ENCODE measurements around the gene TM9SF4. TPM values are rescaled to one million over a fixed set of nuclear protein-coding genes. Genes with fewer than 3 reads are reported as not detected.
A peak's percentile ranks its signal among the peaks of the same experiment; 100 is the strongest.

The TM9SF4 gene
- total RNA-seq, 6 experiments from 2014 or later, result 54.8 to 73.9 (median 60.7) TPM

DNA sequence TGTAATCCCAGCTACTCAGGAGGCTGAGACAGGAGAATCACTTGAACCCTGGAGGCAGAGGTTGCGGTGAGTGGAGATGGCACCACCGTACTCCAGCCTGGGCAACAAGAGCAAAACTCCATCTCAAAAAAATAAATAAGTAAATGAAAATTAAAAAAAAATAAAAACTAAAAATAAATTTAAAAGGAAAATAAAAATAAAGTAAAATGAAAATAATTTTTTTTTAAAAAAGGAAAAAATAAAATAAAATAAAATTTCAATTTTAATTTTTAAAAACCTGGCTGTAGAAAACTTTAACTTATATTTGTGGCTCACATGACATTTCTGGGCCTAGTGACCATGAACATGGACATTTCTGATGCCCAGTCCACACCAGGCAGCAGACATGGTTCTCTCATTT is 41.3 kb upstream of the TM9SF4 start:
- Mint-ChIP-seq H3K27ac (peak overlapping the region; percentile 73), H3K27me3 (ENCODE audit: insufficient read depth) (peaks cover 12% of the 10 kb centered on the region), H3K9me3 (no peaks in the 10 kb centered on the region), H3K36me3 (ENCODE audit: low read depth) (no peaks in the 10 kb centered on the region), H3K4me1 (ENCODE audit: low read depth) (peaks cover 52% of the 10 kb centered on the region), H3K4me3 (no peak overlapping the region)
- no peak for DNase-seq
- TF ChIP-seq, protein P1, sequence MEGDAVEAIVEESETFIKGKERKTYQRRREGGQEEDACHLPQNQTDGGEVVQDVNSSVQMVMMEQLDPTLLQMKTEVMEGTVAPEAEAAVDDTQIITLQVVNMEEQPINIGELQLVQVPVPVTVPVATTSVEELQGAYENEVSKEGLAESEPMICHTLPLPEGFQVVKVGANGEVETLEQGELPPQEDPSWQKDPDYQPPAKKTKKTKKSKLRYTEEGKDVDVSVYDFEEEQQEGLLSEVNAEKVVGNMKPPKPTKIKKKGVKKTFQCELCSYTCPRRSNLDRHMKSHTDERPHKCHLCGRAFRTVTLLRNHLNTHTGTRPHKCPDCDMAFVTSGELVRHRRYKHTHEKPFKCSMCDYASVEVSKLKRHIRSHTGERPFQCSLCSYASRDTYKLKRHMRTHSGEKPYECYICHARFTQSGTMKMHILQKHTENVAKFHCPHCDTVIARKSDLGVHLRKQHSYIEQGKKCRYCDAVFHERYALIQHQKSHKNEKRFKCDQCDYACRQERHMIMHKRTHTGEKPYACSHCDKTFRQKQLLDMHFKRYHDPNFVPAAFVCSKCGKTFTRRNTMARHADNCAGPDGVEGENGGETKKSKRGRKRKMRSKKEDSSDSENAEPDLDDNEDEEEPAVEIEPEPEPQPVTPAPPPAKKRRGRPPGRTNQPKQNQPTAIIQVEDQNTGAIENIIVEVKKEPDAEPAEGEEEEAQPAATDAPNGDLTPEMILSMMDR (IDR thresholded peaks at IDR 0.05), result no peak

GRCh38 chr20:32069711-32070110 is 39.8 kb upstream of the TM9SF4 start:
- Mint-ChIP-seq H3K36me3 (ENCODE audit: low read depth) (no peaks in the 10 kb centered on the region), H3K27ac (no peak overlapping the region; the same call in 1 of the 2 replicates), H3K4me1 (ENCODE audit: low read depth) (peaks cover 52% of the 10 kb centered on the region), H3K9me3 (no peaks in the 10 kb centered on the region), H3K27me3 (ENCODE audit: insufficient read depth) (peaks cover 15% of the 10 kb centered on the region), H3K4me3 (peak overlapping the region; percentile 76)
- no peak for DNase-seq
- TF ChIP-seq, protein P1 (IDR thresholded peaks at IDR 0.05), result no peak

- H3K9me3 Mint-ChIP-seq, result no peaks in the 10 kb centered on the region
- H3K4me3 Mint-ChIP-seq, result no peak overlapping the region; the same call in 1 of the 2 replicates
- H3K4me1 Mint-ChIP-seq (ENCODE audit: low read depth), result peaks cover 52% of the 10 kb centered on the region
- DNase-seq, result no peak
- H3K36me3 Mint-ChIP-seq (ENCODE audit: low read depth), result no peaks in the 10 kb centered on the region
- peak overlapping the region; percentile 6; the same call in 1 of the 2 replicates for H3K27ac Mint-ChIP-seq
- peaks cover 15% of the 10 kb centered on the region for H3K27me3 Mint-ChIP-seq (ENCODE audit: insufficient read depth)
- TF ChIP-seq, protein P1 (IDR thresholded peaks at IDR 0.05), result no peak
Observed at GRCh38 chr20:32070282-32070681, 39.2 kb upstream of the TM9SF4 start.

DNA sequence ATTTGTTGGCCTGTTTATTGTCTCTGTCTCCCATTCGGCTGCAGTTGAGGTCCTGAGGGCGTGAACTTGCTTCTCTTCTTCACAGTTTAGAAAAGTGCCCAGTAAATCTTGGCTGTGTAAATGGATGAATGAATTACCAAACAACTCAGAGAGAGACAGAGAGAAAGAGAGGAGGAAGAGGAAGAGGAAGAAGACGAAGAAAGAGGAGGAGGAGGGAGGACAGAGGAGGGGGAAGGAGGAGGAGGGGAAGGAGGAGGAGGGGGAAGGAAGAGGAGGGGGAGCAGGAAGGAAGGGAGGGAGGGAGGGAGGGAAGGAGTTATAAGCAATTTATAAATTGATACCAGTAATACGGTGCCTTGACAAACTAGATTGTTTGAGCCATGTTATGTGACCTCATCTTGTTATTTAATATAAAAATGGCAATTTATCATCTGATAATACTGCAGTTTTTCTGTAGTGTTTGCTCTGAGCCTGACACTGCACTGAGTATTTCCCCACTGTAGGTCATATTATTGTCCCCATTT is 38.8 kb upstream of the TM9SF4 start:
- DNase-seq, result no peak
- Mint-ChIP-seq H3K4me1 (ENCODE audit: low read depth) (peaks cover 52% of the 10 kb centered on the region), H3K4me3 (no peak overlapping the region), H3K9me3 (no peaks in the 10 kb centered on the region), H3K27me3 (ENCODE audit: insufficient read depth) (peaks cover 15% of the 10 kb centered on the region), H3K27ac (no peak overlapping the region), H3K36me3 (ENCODE audit: low read depth) (no peaks in the 10 kb centered on the region)
- TF ChIP-seq, protein P1 (IDR thresholded peaks at IDR 0.05), result no peak

DNA sequence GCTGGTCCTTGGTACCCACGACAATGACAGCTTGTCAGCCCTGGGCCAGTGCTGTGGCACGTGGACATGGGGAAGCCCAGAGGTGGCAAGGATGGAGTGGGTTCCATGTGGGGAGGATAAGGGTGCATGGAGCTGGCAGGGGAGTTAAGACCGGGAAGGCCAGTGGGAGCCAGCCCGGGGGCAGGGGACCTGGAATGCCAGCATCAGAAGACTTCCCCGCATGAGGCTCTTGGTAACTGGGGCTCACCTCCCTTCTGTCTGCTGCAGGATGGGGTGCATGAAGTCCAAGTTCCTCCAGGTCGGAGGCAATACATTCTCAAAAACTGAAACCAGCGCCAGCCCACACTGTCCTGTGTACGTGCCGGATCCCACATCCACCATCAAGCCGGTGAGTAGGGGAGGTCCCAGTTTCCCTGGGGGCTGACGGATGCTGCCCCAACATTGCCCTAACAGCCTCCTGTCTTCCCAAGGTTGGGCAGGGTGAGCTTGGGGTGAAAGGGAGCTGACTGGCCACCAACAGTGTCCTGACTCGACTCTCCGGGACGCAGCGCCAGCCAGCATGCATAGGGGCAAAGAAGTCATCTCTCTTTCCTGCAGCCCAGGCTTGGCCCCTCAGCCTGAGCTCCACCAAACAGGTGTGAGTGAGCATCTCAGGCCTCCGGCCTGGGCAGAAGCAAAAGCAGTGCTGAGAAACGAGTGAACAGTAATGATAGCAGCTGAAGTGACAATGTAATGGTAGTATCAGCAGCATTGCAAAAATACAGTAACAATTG is 37.9 kb upstream of the TM9SF4 start:
- no peaks in the 10 kb centered on the region for H3K9me3 Mint-ChIP-seq
- H3K4me1 Mint-ChIP-seq (ENCODE audit: low read depth), result peaks cover 48% of the 10 kb centered on the region
- H3K36me3 Mint-ChIP-seq (ENCODE audit: low read depth), result no peaks in the 10 kb centered on the region
- no peak overlapping the region for H3K4me3 Mint-ChIP-seq
- TF ChIP-seq, protein P1 (IDR thresholded peaks at IDR 0.05), result no peak
- peaks cover 15% of the 10 kb centered on the region for H3K27me3 Mint-ChIP-seq (ENCODE audit: insufficient read depth)
- H3K27ac Mint-ChIP-seq, result no peak overlapping the region
- DNase-seq, result no peak

Data from HFFc6 (cell line).